HepG2 (cell line): Measurements from ENCODE around the gene PTMA. TPM values are rescaled to one million over a fixed set of nuclear protein-coding genes. Genes with fewer than 3 reads are reported as not detected.

Source experiments
- ARID4A ChIP-seq: sonication (generic); formaldehyde crosslinking; IDR thresholded peaks from 2 replicates; pipeline ENCODE4 v1.5.0; 2020; ENCODE audit warnings: mild to moderate bottlenecking, missing genetic modification reagents, borderline replicate concordance
- BATF2 ChIP-seq: sonication (generic); formaldehyde crosslinking; IDR thresholded peaks from 2 replicates; pipeline ENCODE4 v1.8.0; 2022; ENCODE audit warnings: mild to moderate bottlenecking, missing genetic modification reagents, moderate library complexity
- GRHL1 ChIP-seq: sonication (generic); formaldehyde crosslinking; conservative IDR thresholded peaks from 2 replicates; pipeline ENCODE4 v1.8.0; 2022; ENCODE audit warnings: missing genetic modification reagents
- IKZF4 ChIP-seq: sonication (generic); formaldehyde crosslinking; IDR thresholded peaks from 2 replicates; pipeline ENCODE4 v1.5.1; 2020; ENCODE audit warnings: borderline replicate concordance, mild to moderate bottlenecking, low read depth, missing genetic modification reagents; ENCODE audit errors: not compliant biosample characterization
- PRMT3 ChIP-seq: sonication (generic); formaldehyde crosslinking; IDR thresholded peaks from 2 replicates; pipeline ENCODE4 v1.8.1; 2022; ENCODE audit warnings: low read depth, mild to moderate bottlenecking, moderate library complexity, missing genetic modification reagents, borderline replicate concordance
- SALL1 ChIP-seq: sonication (generic); formaldehyde crosslinking; IDR thresholded peaks from 2 replicates; pipeline ENCODE4 v1.8.0; 2022; ENCODE audit warnings: mild to moderate bottlenecking, missing genetic modification reagents
- TFDP1 ChIP-seq: IDR thresholded peaks from 2 replicates; pipeline ENCODE4 v1.6.1; 2016; ENCODE audit warnings: missing compliant biosample characterization, missing genetic modification reagents, borderline replicate concordance
- ZBTB42 ChIP-seq: sonication (generic); formaldehyde crosslinking; IDR thresholded peaks from 2 replicates; pipeline ENCODE4 v1.5.0; 2020; ENCODE audit warnings: mild to moderate bottlenecking, missing genetic modification reagents
- ZHX1 ChIP-seq: sonication (generic); formaldehyde crosslinking; IDR thresholded peaks from 2 replicates; pipeline ENCODE4 v1.8.1; 2022; ENCODE audit warnings: low read depth, mild to moderate bottlenecking, missing genetic modification reagents
- ZNF282 ChIP-seq: fragments of 450-650 bp; IDR thresholded peaks from 2 replicates; pipeline ENCODE4 v1.6.1; 2018; ENCODE audit not compliant: partially characterized antibody
- ZNF460 ChIP-seq: sonication (generic); formaldehyde crosslinking; IDR thresholded peaks from 2 replicates; pipeline ENCODE4 v1.5.1; 2020; ENCODE audit warnings: missing genetic modification reagents, mild to moderate bottlenecking, borderline replicate concordance
- ZNF503 ChIP-seq: sonication (generic); formaldehyde crosslinking; IDR thresholded peaks from 2 replicates; pipeline ENCODE4 v1.4.0; 2020; ENCODE audit warnings: missing genetic modification reagents
- ZSCAN9 ChIP-seq: IDR thresholded peaks from 2 replicates; pipeline ENCODE4 v1.6.1; 2016; ENCODE audit warnings: borderline replicate concordance
- polyA plus RNA-seq, 8 experiments: library from polyadenylated mRNA; depleted of rRNA in 3 of 8; stranded (reverse) in 7 of 8; unstranded in 1 of 8; fragments of >200 nt; fragmentation: Illumina TruSeq in 4 of 8; extraction: Trizol in 4 of 8; gene quantifications; 2 replicates each; pipeline versions ENCODE4 v1.2.1 to v1.2.3, GENCODE V29; 2011 to 2016; ENCODE audit warnings: low read depth in 4 of 8, missing spikeins in 1 of 8, mixed read lengths in 1 of 8; ENCODE audit not compliant: insufficient read depth in 1 of 8
- total RNA-seq, 5 experiments: library from RNA; depleted of rRNA; stranded (reverse); fragments of >200 nt; fragmentation: Illumina TruSeq; extraction: Trizol; gene quantifications; 2 replicates each; pipeline ENCODE4 v1.2.3, GENCODE V29; 2016; ENCODE audit warnings: low read depth in 1 of 5

The PTMA gene
- total and polyA plus RNA-seq, 2 of the 13 experiments (the other 11 are each of a cell fraction or from before 2014, with no cell fraction given) = 190 to 1,086 TPM

- TF ChIP-seq TFDP1 = no peak
- TF ChIP-seq ZBTB42 (CRISPR knock-in tag) = 0 out of 2 replicates have a peak, but pooled peaks have one; percentile 38
- no peak for TF ChIP-seq SALL1 (CRISPR knock-in tag)
- no peak for TF ChIP-seq GRHL1 (CRISPR knock-in tag)
- TF ChIP-seq ARID4A (CRISPR knock-in tag) = no peak
- no peak for TF ChIP-seq ZNF282
- TF ChIP-seq ZSCAN9 (CRISPR knock-in tag) = no peak
- TF ChIP-seq IKZF4 (CRISPR knock-in tag) = no peak
- 0 out of 2 replicates have a peak, but pooled peaks have one; percentile 34 for TF ChIP-seq ZHX1 (CRISPR knock-in tag)
- no peak for TF ChIP-seq ZNF460 (CRISPR knock-in tag)
- TF ChIP-seq ZNF503 (CRISPR knock-in tag) = peak; percentile 32; the same call in 1 of the 2 replicates
- 0 out of 2 replicates have a peak, but pooled peaks have one; percentile 69 for TF ChIP-seq PRMT3
- TF ChIP-seq BATF2 = 0 out of 2 replicates have a peak, but pooled peaks have one; percentile 35
Observed at GRCh38 chr2:231708773-231709635, 679 bp downstream of the PTMA start (continued).
